PC-9 (cell line): Measurements from ENCODE around the gene BCAS3.

Source experiments
- EZH2 ChIP-seq: fragments of 200-600 bp; sonication (generic); IDR thresholded peaks from 2 replicates; pipeline ENCODE4 v1.8.0; 2017; ENCODE audit warnings: antibody characterized with exemption, low read depth
- TF ChIP-seq, protein P1 (sequence below): fragments of 200-600 bp; sonication (generic); conservative IDR thresholded peaks from 2 replicates; pipeline ENCODE4 v1.6.1; 2017; ENCODE audit warnings: mixed run types, antibody characterized with exemption, mild to moderate bottlenecking, moderate library complexity

DNA sequence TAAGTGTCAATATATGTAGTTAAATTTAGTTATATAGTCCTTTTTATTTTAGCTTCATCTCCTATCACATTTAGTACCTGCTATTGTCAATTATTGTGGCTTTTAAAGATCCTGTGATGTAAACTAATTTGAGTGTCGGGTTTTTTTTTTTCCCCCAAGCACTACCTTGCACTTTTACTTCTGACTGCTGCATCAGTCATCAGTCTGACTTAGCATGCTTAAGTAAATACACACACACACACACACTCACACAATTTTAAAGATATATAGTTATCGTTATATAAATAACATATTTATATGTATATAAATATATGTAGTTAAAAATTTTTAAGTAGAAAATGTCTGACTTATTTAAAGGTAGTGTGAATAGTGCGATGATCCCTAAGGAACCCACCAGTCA is 127.2 kb downstream of the BCAS3 start:
- TF ChIP-seq, protein P1, sequence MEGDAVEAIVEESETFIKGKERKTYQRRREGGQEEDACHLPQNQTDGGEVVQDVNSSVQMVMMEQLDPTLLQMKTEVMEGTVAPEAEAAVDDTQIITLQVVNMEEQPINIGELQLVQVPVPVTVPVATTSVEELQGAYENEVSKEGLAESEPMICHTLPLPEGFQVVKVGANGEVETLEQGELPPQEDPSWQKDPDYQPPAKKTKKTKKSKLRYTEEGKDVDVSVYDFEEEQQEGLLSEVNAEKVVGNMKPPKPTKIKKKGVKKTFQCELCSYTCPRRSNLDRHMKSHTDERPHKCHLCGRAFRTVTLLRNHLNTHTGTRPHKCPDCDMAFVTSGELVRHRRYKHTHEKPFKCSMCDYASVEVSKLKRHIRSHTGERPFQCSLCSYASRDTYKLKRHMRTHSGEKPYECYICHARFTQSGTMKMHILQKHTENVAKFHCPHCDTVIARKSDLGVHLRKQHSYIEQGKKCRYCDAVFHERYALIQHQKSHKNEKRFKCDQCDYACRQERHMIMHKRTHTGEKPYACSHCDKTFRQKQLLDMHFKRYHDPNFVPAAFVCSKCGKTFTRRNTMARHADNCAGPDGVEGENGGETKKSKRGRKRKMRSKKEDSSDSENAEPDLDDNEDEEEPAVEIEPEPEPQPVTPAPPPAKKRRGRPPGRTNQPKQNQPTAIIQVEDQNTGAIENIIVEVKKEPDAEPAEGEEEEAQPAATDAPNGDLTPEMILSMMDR, result no peak
- no peak for TF ChIP-seq EZH2
